HepG2 (cell line): ENCODE measurements around the gene UBE2R2. TPM values are rescaled to one million over a fixed set of nuclear protein-coding genes. Genes with fewer than 3 reads are reported as not detected.

Experiments used
- ATAC-seq: fragments of 200-7000 bp; cut with Tn5 transposase; 3 replicates; pipeline ENCODE4 v1.9.1; 2020; ENCODE audit warnings: mild to moderate bottlenecking, moderate library complexity
- BruUV-seq: library from RNA; stranded (reverse); fragments of 400-500 nt; replicated peaks from 2 replicates; lab custom pipeline; 2021; lab: Mats Ljungman, UMichigan
- CTCF ChIA-PET: fragments of 300-600 bp; formaldehyde crosslinking; extraction: SDS; loops from one replicate; lab custom pipeline; 2021; ENCODE audit warnings: low total read pairs, inconsistent platforms, low intra/inter-chr PET ratio; lab: Yijun Ruan, JAX
- POLR2A ChIA-PET: fragments of 350-600 bp; sonication (Branson Sonifier 250); formaldehyde crosslinking; loops from one replicate; lab custom pipeline; 2020; ENCODE audit warnings: antibody characterized with exemption, inconsistent platforms; lab: Yijun Ruan, JAX
- DNase-seq: peaks from one replicate; pipeline ENCODE4 v3.0.0-alpha.2; 2015; ENCODE audit warnings: low spot score
- FAIRE-seq: peaks from 3 replicates; lab custom pipeline; 2011; peaks lifted over from hg19 to GRCh38; lab: Jason Lieb, UNC
- H2AFZ ChIP-seq: one replicate; pipeline ENCODE4 v1.6.1; 2011; ENCODE audit warnings: low read length, inconsistent platforms
- H3K27ac ChIP-seq: fragments of 300-600 bp; 3 replicates; pipeline ENCODE4 v1.8.0; 2011; ENCODE audit warnings: mixed run types, mild to moderate bottlenecking, mixed read lengths, low read length, inconsistent platforms; ENCODE audit not compliant: insufficient read depth; ENCODE audit errors: extremely low read length
- H3K27me3 ChIP-seq, 2 experiments: fragments of 200-600 bp in 1 of 2; 2 replicates in 1 of 2; 3 replicates in 1 of 2; pipeline versions ENCODE4 v1.6.0 to v1.8.0; 2011; ENCODE audit warnings: low read length in 2 of 2, mild to moderate bottlenecking in 2 of 2, moderate library complexity in 2 of 2, inconsistent platforms in 1 of 2; ENCODE audit not compliant: insufficient read depth in 2 of 2, control insufficient read depth in 1 of 2
- H3K36me3 ChIP-seq, 2 experiments: fragments of 200-600 bp in 1 of 2; replicated peaks in 1 of 2; 2 replicates in 1 of 2; 3 replicates in 1 of 2; pipeline versions ENCODE4 v1.5.1 to v1.8.0; 2011; ENCODE audit warnings: low read length in 2 of 2, inconsistent platforms in 1 of 2; ENCODE audit not compliant: insufficient read depth in 2 of 2, control insufficient read depth in 1 of 2
- H3K4me1 ChIP-seq: 2 replicates; pipeline ENCODE4 v1.5.1; 2012; ENCODE audit warnings: low read length, inconsistent platforms; ENCODE audit not compliant: insufficient read depth
- H3K4me2 ChIP-seq: 2 replicates; pipeline ENCODE4 v1.6.0; 2011; ENCODE audit warnings: low read depth, low read length, inconsistent platforms
- H3K4me3 ChIP-seq, 3 experiments: fragments of 200-600 bp in 1 of 3; sonication (generic), shearing (Covaris generic) in 1 of 3; replicated peaks in 1 of 3; 2 replicates each; pipeline ENCODE4 v1.5.1; 2011 to 2016; ENCODE audit warnings: low read length in 3 of 3, inconsistent platforms in 2 of 3, low read depth in 2 of 3, mild to moderate bottlenecking in 2 of 3, control low read depth in 1 of 3, mixed read lengths in 1 of 3; ENCODE audit not compliant: insufficient read depth in 1 of 3
- H3K79me2 ChIP-seq: one replicate; pipeline ENCODE4 v1.6.1; 2011; ENCODE audit warnings: low read length, inconsistent platforms; ENCODE audit not compliant: insufficient read depth
- H3K9ac ChIP-seq: 2 replicates; pipeline ENCODE4 v1.6.0; 2011; ENCODE audit warnings: mild to moderate bottlenecking, low read depth, low read length, inconsistent platforms; ENCODE audit not compliant: insufficient read depth
- H3K9me3 ChIP-seq: 2 replicates; pipeline ENCODE4 v1.5.1; 2012; ENCODE audit warnings: mild to moderate bottlenecking, low read length
- H4K20me1 ChIP-seq: 2 replicates; pipeline ENCODE4 v1.6.0; 2011; ENCODE audit warnings: inconsistent platforms, mild to moderate bottlenecking, low read length, moderate library complexity; ENCODE audit not compliant: insufficient read depth
- CREB1 ChIP-seq, 2 experiments: fragments of 450-650 bp in 1 of 2; IDR thresholded peaks; 2 replicates each; pipeline ENCODE4 v1.6.1; 2016 to 2017; ENCODE audit warnings: control low read depth in 1 of 2, mild to moderate bottlenecking in 1 of 2, missing compliant biosample characterization in 1 of 2, missing genetic modification characterization in 1 of 2
- IKZF4 ChIP-seq: sonication (generic); formaldehyde crosslinking; IDR thresholded peaks from 2 replicates; pipeline ENCODE4 v1.5.1; 2020; ENCODE audit warnings: borderline replicate concordance, mild to moderate bottlenecking, low read depth, missing genetic modification reagents; ENCODE audit errors: not compliant biosample characterization
- RBM22 ChIP-seq: fragments of 200-400 bp; formaldehyde crosslinking; optimal IDR thresholded peaks from 2 replicates; pipeline ENCODE3; 2017; ENCODE audit warnings: mild to moderate bottlenecking, low read length, moderate library complexity
- RXRB ChIP-seq: IDR thresholded peaks from 2 replicates; pipeline ENCODE4 v1.6.1; 2016; ENCODE audit warnings: borderline replicate concordance, missing genetic modification reagents, missing compliant biosample characterization
- TEAD2 ChIP-seq: sonication (generic); formaldehyde crosslinking; IDR thresholded peaks from 2 replicates; pipeline ENCODE4 v1.9.0; 2021; ENCODE audit warnings: missing genetic modification reagents
- ZFP82 ChIP-seq: sonication (generic); formaldehyde crosslinking; IDR thresholded peaks from 2 replicates; pipeline ENCODE4 v1.5.1; 2020; ENCODE audit warnings: mild to moderate bottlenecking, missing genetic modification reagents, borderline replicate concordance
- WGBS: methylation state at CpG from one replicate; pipeline ENCODE4 v1.1.6; 2017; ENCODE audit warnings: low lambda C conversion rate; 5-methylcytosine and 5-hydroxymethylcytosine counted together
- in situ Hi-C: cut with HindIII; loops from 2 replicates; pipeline ENCODE4 v1.10.0; 2017; ENCODE audit warnings: low pct_unique_long_range_greater_than_20kb; ENCODE audit not compliant: extremely low pct_ligation_motif_present
- intact Hi-C: fragments of 100-400 bp; cut with micrococcal nuclease; formaldehyde crosslinking; loops from one replicate; pipeline ENCODE4 v1.10.0; 2022; ENCODE audit not compliant: unreplicated experiment
- polyA plus RNA-seq, 8 experiments: library from polyadenylated mRNA; depleted of rRNA in 3 of 8; stranded (reverse) in 7 of 8; unstranded in 1 of 8; fragments of >200 nt; fragmentation: Illumina TruSeq in 4 of 8; extraction: Trizol in 4 of 8; gene quantifications; 2 replicates each; pipeline versions ENCODE4 v1.2.1 to v1.2.3, GENCODE V29; 2011 to 2016; ENCODE audit warnings: low read depth in 4 of 8, missing spikeins in 1 of 8, mixed read lengths in 1 of 8; ENCODE audit not compliant: insufficient read depth in 1 of 8
- total RNA-seq, 5 experiments: library from RNA; depleted of rRNA; stranded (reverse); fragments of >200 nt; fragmentation: Illumina TruSeq; extraction: Trizol; gene quantifications; 2 replicates each; pipeline ENCODE4 v1.2.3, GENCODE V29; 2016; ENCODE audit warnings: low read depth in 1 of 5
- TF ChIP-seq, protein P1 (sequence below): sonication (generic); formaldehyde crosslinking; IDR thresholded peaks from 2 replicates; pipeline ENCODE4 v1.5.0; 2020; ENCODE audit warnings: mild to moderate bottlenecking, missing genetic modification reagents

The UBE2R2 gene
- total and polyA plus RNA-seq, 2 of the 13 experiments (the other 11 are each of a cell fraction or from before 2014, with no cell fraction given) = 14.8 to 20.9 TPM

DNA sequence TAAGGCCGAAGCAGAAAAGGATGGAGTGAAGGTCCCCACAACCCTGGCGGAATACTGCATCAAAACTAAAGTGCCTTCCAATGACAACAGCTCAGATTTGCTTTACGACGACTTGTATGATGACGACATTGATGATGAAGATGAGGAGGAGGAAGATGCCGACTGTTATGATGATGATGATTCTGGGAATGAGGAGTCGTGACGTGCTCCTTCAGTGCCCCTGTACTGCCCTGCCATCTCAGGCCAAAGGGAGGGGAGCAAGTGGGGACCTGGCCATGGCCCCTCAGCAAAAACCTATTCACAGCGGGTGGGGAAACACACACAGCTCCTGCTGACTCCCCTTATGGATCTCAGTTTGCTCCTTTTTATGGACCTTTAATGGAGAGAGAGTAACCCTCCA, 100.1 kb downstream of the UBE2R2 start:
- H3K4me1 ChIP-seq = no peaks in the 10 kb centered on the region
- H2AFZ ChIP-seq = no peak overlapping the region
- TF ChIP-seq CREB1 (IDR thresholded peaks at IDR 0.05) (peak; percentile 7; the same call in 1 of the 2 replicates), CREB1 (CRISPR knock-in tag; IDR thresholded peaks at IDR 0.05) (no peak), RBM22 (peak; percentile 85), RXRB (CRISPR knock-in tag) (no peak), IKZF4 (no peak), TEAD2 (CRISPR knock-in tag) (no peak), ZFP82 (no peak)
- TF ChIP-seq, protein P1, sequence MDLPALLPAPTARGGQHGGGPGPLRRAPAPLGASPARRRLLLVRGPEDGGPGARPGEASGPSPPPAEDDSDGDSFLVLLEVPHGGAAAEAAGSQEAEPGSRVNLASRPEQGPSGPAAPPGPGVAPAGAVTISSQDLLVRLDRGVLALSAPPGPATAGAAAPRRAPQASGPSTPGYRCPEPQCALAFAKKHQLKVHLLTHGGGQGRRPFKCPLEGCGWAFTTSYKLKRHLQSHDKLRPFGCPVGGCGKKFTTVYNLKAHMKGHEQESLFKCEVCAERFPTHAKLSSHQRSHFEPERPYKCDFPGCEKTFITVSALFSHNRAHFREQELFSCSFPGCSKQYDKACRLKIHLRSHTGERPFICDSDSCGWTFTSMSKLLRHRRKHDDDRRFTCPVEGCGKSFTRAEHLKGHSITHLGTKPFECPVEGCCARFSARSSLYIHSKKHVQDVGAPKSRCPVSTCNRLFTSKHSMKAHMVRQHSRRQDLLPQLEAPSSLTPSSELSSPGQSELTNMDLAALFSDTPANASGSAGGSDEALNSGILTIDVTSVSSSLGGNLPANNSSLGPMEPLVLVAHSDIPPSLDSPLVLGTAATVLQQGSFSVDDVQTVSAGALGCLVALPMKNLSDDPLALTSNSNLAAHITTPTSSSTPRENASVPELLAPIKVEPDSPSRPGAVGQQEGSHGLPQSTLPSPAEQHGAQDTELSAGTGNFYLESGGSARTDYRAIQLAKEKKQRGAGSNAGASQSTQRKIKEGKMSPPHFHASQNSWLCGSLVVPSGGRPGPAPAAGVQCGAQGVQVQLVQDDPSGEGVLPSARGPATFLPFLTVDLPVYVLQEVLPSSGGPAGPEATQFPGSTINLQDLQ = no peak
- TF ChIP-seq, all 625 proteins: peak for 2
- ChIA-PET CTCF (no interaction called here), POLR2A (no interaction called here)
- ATAC-seq (no peak), FAIRE-seq (no peak), DNase-seq (no peak)
- H4K20me1 ChIP-seq = no peaks in the 10 kb centered on the region; the same call in 1 of the 2 replicates
- no peak overlapping the region for H3K9ac ChIP-seq
- no peak overlapping the region for H3K4me3 ChIP-seq
- no peaks in the 10 kb centered on the region for H3K27me3 ChIP-seq
- in situ Hi-C loops (no loop called here), intact Hi-C loops (no loop called here)
- no peak overlapping the region for H3K27ac ChIP-seq
- BruUV-seq = no TSS peak
- no peaks in the 10 kb centered on the region for H3K79me2 ChIP-seq
- no peak overlapping the region for H3K4me2 ChIP-seq
- WGBS = 96% methylated on average over 9 of the region's 9 CpGs
- H3K36me3 ChIP-seq = peaks cover 25 to 91% of the 10 kb centered on the region in 2 experiments
- H3K9me3 ChIP-seq = no peaks in the 10 kb centered on the region
